ENCODE measurements around the gene ZNF417. TPM values are rescaled to one million over a fixed set of nuclear protein-coding genes. Genes with fewer than 3 reads are reported as not detected.
"Not testable (repeated sequence)": the region's sequence is repeated elsewhere in the genome, so short reads cannot be mapped to it uniquely, and the experiment has no call there.

The ZNF417 gene
- total RNA-seq, 1 donor from 2014 or later: 16.7 TPM

DNA sequence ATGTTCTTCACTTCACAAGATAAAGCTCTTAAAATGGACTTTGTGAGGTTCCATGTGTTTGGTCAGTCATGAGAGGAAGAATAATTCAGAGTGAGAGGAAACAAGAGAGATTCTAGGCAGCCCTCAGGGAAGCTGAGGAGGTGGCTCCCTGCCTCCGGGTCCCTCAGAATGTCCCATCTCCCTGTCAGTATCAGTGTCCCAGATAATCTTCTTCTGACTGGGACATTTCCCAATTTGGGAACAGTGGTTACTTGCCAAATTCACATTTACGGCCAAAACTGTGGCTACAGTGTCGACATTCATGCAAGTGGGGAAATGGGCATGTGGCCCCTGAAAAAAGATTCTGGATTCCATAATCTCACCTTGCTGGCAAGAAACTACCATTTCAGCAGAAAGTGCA lies 9.0 kb downstream of the ZNF417 start:
- Mint-ChIP-seq H3K9me3 (ENCODE audit: unreplicated experiment) (no peaks in the 10 kb centered on the region), H3K4me1 (ENCODE audit: unreplicated experiment) (no peaks in the 10 kb centered on the region), H3K36me3 (ENCODE audit: low read depth, unreplicated experiment) (peaks cover 32% of the 10 kb centered on the region), H3K27me3 (ENCODE audit: unreplicated experiment) (peaks cover 2% of the 10 kb centered on the region), H3K27ac (ENCODE audit: unreplicated experiment) (no peak overlapping the region), H3K4me3 (ENCODE audit: unreplicated experiment) (no peak overlapping the region)
- DNase-seq (ENCODE audit: low spot score): no peak
- TF ChIP-seq, protein P1, sequence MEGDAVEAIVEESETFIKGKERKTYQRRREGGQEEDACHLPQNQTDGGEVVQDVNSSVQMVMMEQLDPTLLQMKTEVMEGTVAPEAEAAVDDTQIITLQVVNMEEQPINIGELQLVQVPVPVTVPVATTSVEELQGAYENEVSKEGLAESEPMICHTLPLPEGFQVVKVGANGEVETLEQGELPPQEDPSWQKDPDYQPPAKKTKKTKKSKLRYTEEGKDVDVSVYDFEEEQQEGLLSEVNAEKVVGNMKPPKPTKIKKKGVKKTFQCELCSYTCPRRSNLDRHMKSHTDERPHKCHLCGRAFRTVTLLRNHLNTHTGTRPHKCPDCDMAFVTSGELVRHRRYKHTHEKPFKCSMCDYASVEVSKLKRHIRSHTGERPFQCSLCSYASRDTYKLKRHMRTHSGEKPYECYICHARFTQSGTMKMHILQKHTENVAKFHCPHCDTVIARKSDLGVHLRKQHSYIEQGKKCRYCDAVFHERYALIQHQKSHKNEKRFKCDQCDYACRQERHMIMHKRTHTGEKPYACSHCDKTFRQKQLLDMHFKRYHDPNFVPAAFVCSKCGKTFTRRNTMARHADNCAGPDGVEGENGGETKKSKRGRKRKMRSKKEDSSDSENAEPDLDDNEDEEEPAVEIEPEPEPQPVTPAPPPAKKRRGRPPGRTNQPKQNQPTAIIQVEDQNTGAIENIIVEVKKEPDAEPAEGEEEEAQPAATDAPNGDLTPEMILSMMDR (IDR thresholded peaks at IDR 0.05; ENCODE audit: unreplicated experiment): no peak

DNA sequence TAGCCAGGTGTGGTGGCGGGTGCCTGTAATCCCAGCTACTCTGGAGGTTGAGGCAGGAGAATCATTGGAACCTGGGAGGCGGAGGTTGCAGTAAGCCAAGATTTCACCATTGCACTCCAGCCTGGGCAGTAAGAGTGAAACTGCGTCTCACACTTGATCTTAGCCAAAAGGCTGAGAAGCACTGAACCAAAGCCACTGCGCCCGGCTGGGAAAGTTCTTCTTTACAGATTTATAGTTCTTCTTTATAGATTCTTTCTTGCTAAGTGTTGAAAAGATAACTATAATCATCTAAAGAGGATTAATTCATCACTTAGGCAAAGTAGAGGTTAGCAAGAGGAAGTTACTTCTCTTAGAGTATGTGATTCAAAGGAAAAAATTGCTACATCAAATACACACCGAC lies 11.1 kb downstream of the ZNF417 start:
- no peak overlapping the region for H3K4me3 Mint-ChIP-seq (ENCODE audit: unreplicated experiment)
- H3K27ac Mint-ChIP-seq (ENCODE audit: unreplicated experiment): no peak overlapping the region
- H3K4me1 Mint-ChIP-seq (ENCODE audit: unreplicated experiment): no peaks in the 10 kb centered on the region
- H3K27me3 Mint-ChIP-seq (ENCODE audit: unreplicated experiment): peaks cover 2% of the 10 kb centered on the region
- H3K36me3 Mint-ChIP-seq (ENCODE audit: low read depth, unreplicated experiment): peaks cover 18% of the 10 kb centered on the region
- no peak for DNase-seq (ENCODE audit: low spot score)
- TF ChIP-seq, protein P1 (IDR thresholded peaks at IDR 0.05; ENCODE audit: unreplicated experiment): no peak
- H3K9me3 Mint-ChIP-seq (ENCODE audit: unreplicated experiment): no peaks in the 10 kb centered on the region

DNA sequence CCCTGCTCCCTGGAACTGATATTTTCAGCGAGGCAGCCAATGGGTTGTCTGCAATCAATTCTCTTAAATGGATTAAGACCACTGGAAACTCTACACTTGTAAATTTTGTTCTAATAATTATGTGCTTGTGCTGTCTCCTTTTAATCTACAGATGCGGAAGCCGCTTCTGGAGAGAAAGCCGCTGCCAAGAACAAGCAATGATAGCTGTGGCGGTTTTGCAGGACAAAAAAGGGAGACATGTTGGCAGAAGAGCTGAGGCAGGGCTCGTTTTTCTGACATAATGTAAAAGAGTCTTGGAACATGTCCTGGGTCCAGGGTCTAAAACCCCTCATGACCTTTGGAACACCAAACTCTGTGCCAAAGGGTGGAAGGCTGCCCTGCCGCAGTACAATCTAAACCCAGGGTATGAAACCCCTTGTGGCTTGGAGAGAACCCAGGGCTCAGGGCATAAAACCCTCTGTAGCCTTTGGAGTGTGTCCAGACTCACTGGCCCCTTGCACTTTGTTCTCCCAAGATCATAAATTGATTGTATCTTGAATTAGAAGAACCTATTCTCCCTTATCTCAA lies 12.7 kb downstream of the ZNF417 start:
- no peak for DNase-seq (ENCODE audit: low spot score)
- Mint-ChIP-seq H3K4me3 (ENCODE audit: unreplicated experiment) (no peak overlapping the region), H3K27ac (ENCODE audit: unreplicated experiment) (no peak overlapping the region), H3K36me3 (ENCODE audit: low read depth, unreplicated experiment) (peaks cover 18% of the 10 kb centered on the region), H3K27me3 (ENCODE audit: unreplicated experiment) (no peaks in the 10 kb centered on the region), H3K9me3 (ENCODE audit: unreplicated experiment) (no peaks in the 10 kb centered on the region), H3K4me1 (ENCODE audit: unreplicated experiment) (no peaks in the 10 kb centered on the region)
- TF ChIP-seq, protein P1 (IDR thresholded peaks at IDR 0.05; ENCODE audit: unreplicated experiment): peak; percentile 14

- H3K4me3 Mint-ChIP-seq (ENCODE audit: unreplicated experiment): no peak overlapping the region
- H3K36me3 Mint-ChIP-seq (ENCODE audit: low read depth, unreplicated experiment): peaks cover 5% of the 10 kb centered on the region
- H3K9me3 Mint-ChIP-seq (ENCODE audit: unreplicated experiment): no peaks in the 10 kb centered on the region
- H3K4me1 Mint-ChIP-seq (ENCODE audit: unreplicated experiment): peaks cover 7% of the 10 kb centered on the region
- no peak for DNase-seq (ENCODE audit: low spot score)
- H3K27ac Mint-ChIP-seq (ENCODE audit: unreplicated experiment): no peak overlapping the region
- H3K27me3 Mint-ChIP-seq (ENCODE audit: unreplicated experiment): peaks cover 2% of the 10 kb centered on the region
- TF ChIP-seq, protein P1 (IDR thresholded peaks at IDR 0.05; ENCODE audit: unreplicated experiment): no peak
These were observed 16.1 kb downstream of the ZNF417 start for GRCh38 chr19:57900311-57900710.

DNA sequence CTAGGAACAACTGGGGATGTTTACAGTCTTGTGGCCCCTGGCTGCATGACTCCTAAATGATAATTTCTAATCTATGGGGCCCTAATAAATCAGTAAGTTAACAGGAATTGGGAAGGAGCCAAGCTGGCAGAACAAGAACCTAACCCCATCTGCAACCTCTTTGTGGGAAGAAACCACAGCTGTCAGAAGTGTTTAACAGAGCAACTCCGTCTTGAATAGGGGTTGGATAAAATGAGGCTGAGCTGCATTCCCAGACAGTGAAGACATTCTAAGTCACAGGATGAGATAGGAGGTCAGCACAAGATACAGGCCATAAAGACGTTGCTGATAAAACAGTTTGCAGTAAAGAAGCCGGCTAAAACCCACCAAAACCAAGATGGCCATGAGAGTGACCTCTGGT lies 25.7 kb downstream of the ZNF417 start:
- Mint-ChIP-seq H3K4me1 (ENCODE audit: unreplicated experiment) (peaks cover 21% of the 10 kb centered on the region), H3K4me3 (ENCODE audit: unreplicated experiment) (peak overlapping the region; percentile 26)
- not testable (repeated sequence) for H3K27me3 Mint-ChIP-seq (ENCODE audit: unreplicated experiment); H3K27ac Mint-ChIP-seq (ENCODE audit: unreplicated experiment); H3K36me3 Mint-ChIP-seq (ENCODE audit: low read depth, unreplicated experiment); DNase-seq (ENCODE audit: low spot score); H3K9me3 Mint-ChIP-seq (ENCODE audit: unreplicated experiment)
